GM23338 (cell line): Measurements from ENCODE around the gene NTNG1. TPM values are rescaled to one million over a fixed set of nuclear protein-coding genes. Genes with fewer than 3 reads are reported as not detected.

Experiments
- ATAC-seq: fragments of 200-7000 bp; cut with Tn5 transposase; 3 replicates; pipeline ENCODE4 v1.9.1; 2020
- DNase-seq: peaks from one replicate; pipeline ENCODE4 v3.0.0-alpha.2; 2015; ENCODE audit warnings: low spot score
- H2AFZ ChIP-seq: fragments of 200-600 bp; sonication (generic); 2 replicates; pipeline ENCODE4 v1.8.0; 2016; ENCODE audit warnings: antibody characterized with exemption, mild to moderate bottlenecking, moderate library complexity
- H3F3A ChIP-seq: fragments of 200-600 bp; sonication (generic); replicated peaks from 2 replicates; pipeline ENCODE4 v1.8.0; 2017; ENCODE audit warnings: antibody characterized with exemption, mixed run types, low read depth
- H3K27ac ChIP-seq: fragments of 200-600 bp; sonication (generic); 2 replicates; pipeline ENCODE4 v1.6.1; 2016; ENCODE audit warnings: low read depth
- H3K27me3 ChIP-seq: fragments of 200-600 bp; sonication (generic); 2 replicates; pipeline ENCODE4 v1.8.0; 2016; ENCODE audit warnings: mild to moderate bottlenecking, mixed run types, moderate library complexity; ENCODE audit not compliant: insufficient read depth
- H3K36me3 ChIP-seq: fragments of 200-600 bp; sonication (generic); 2 replicates; pipeline ENCODE4 v1.8.0; 2016; ENCODE audit warnings: mild to moderate bottlenecking; ENCODE audit not compliant: insufficient read depth
- H3K4me1 ChIP-seq: fragments of 200-600 bp; sonication (generic); 2 replicates; pipeline ENCODE4 v1.8.0; 2016; ENCODE audit warnings: mild to moderate bottlenecking, moderate library complexity; ENCODE audit not compliant: insufficient read depth
- H3K4me2 ChIP-seq: fragments of 200-600 bp; sonication (generic); 2 replicates; pipeline ENCODE4 v1.7.1; 2017; ENCODE audit warnings: mixed run types
- H3K4me3 ChIP-seq: fragments of 200-600 bp; sonication (generic); 2 replicates; pipeline ENCODE4 v1.6.1; 2016; ENCODE audit warnings: mixed run types
- H3K79me2 ChIP-seq: fragments of 200-600 bp; sonication (generic); replicated peaks from 2 replicates; pipeline ENCODE4 v1.8.0; 2017; ENCODE audit warnings: mild to moderate bottlenecking; ENCODE audit not compliant: insufficient read depth
- H3K9me2 ChIP-seq: fragments of 200-600 bp; sonication (generic); 2 replicates; pipeline ENCODE4 v1.8.0; 2017; ENCODE audit not compliant: insufficient read depth
- H4K20me1 ChIP-seq: fragments of 200-600 bp; sonication (generic); replicated peaks from 2 replicates; pipeline ENCODE4 v1.8.0; 2017; ENCODE audit warnings: mild to moderate bottlenecking; ENCODE audit not compliant: insufficient read depth
- H3K27ac Mint-ChIP-seq: 2 replicates; pipeline ENCODE4 v1.8.0; 2020; ENCODE audit warnings: inconsistent platforms, mild to moderate bottlenecking, moderate library complexity, mixed read lengths
- H3K27me3 Mint-ChIP-seq: 3 replicates; pipeline ENCODE4 v1.8.0; 2022; ENCODE audit warnings: low read depth, mild to moderate bottlenecking, moderate library complexity, mixed read lengths, inconsistent platforms; ENCODE audit not compliant: insufficient read depth, poor library complexity
- H3K36me3 Mint-ChIP-seq: 3 replicates; pipeline ENCODE4 v1.8.0; 2021; ENCODE audit warnings: low read depth, mild to moderate bottlenecking, inconsistent platforms, moderate library complexity, mixed read lengths
- H3K4me1 Mint-ChIP-seq: 3 replicates; pipeline ENCODE4 v1.8.0; 2020; ENCODE audit warnings: mild to moderate bottlenecking, inconsistent platforms, mixed read lengths
- H3K4me3 Mint-ChIP-seq: 3 replicates; pipeline ENCODE4 v1.8.0; 2021; ENCODE audit warnings: moderate library complexity, mild to moderate bottlenecking, inconsistent platforms, mixed read lengths
- H3K9me3 Mint-ChIP-seq: 3 replicates; pipeline ENCODE4 v1.8.0; 2020; ENCODE audit warnings: moderate library complexity, mild to moderate bottlenecking, inconsistent platforms, mixed read lengths
- CREB1 ChIP-seq: fragments of 250-450 bp; sonication (Bioruptor Pico); IDR thresholded peaks from 2 replicates; pipeline ENCODE4 v1.5.0; 2020; ENCODE audit warnings: low read depth, mild to moderate bottlenecking, moderate library complexity
- EZH2phosphoT487 ChIP-seq: fragments of 200-600 bp; sonication (generic); IDR thresholded peaks from one replicate; pipeline ENCODE4 v1.8.1; 2018; ENCODE audit warnings: antibody characterized with exemption; ENCODE audit not compliant: unreplicated experiment
- JUNB ChIP-seq: IDR thresholded peaks from one replicate; pipeline ENCODE4 v1.6.1; 2016; ENCODE audit warnings: antibody characterized with exemption; ENCODE audit not compliant: unreplicated experiment
- NANOG ChIP-seq: IDR thresholded peaks from 2 replicates; pipeline ENCODE4 v1.6.1; 2016; ENCODE audit warnings: antibody characterized with exemption, borderline replicate concordance
- POLR2AphosphoS5 ChIP-seq: IDR thresholded peaks from 2 replicates; pipeline ENCODE4 v1.6.1; 2016; ENCODE audit warnings: antibody characterized with exemption, low read depth
- REST ChIP-seq: IDR thresholded peaks from one replicate; pipeline ENCODE4 v1.6.1; 2018; ENCODE audit warnings: antibody characterized with exemption; ENCODE audit not compliant: unreplicated experiment
- ZNF331 ChIP-seq: fragments of 250-450 bp; sonication (Bioruptor Pico); IDR thresholded peaks from 2 replicates; pipeline ENCODE4 v1.5.0; 2020; ENCODE audit warnings: low read depth, mild to moderate bottlenecking, moderate library complexity
- polyA plus RNA-seq: library from polyadenylated mRNA; unstranded; fragments of >200 nt; fragmentation: Nextera tagmentation; extraction: Ambion mirVana; gene quantifications from 2 replicates; pipeline ENCODE4 v1.2.1, GENCODE V29; 2016
- total RNA-seq: library from RNA; depleted of rRNA; stranded (reverse); fragments of >200 nt; shearing (Covaris generic); gene quantifications from 2 replicates; pipeline ENCODE4 v1.2.3, GENCODE V29; 2014
- TF ChIP-seq, protein P1 (sequence below): IDR thresholded peaks from 2 replicates; pipeline ENCODE4 v1.6.1; 2016; ENCODE audit warnings: antibody characterized with exemption
- TF ChIP-seq, protein P2 (sequence below): fragments of 250-450 bp; sonication (Bioruptor Pico); IDR thresholded peaks from 2 replicates; pipeline ENCODE4 v1.5.0; 2020; ENCODE audit warnings: mild to moderate bottlenecking, moderate library complexity

The NTNG1 gene
- total and polyA plus RNA-seq, 2 experiments from 2014 or later, result 7.2 to 10.3 TPM

GRCh38 chr1:107202007-107202406 is 61.2 kb downstream of the NTNG1 start (continued):
- TF ChIP-seq REST (no peak), CREB1 (CRISPR knock-in tag) (no peak), JUNB (no peak)
- TF ChIP-seq, protein P1, sequence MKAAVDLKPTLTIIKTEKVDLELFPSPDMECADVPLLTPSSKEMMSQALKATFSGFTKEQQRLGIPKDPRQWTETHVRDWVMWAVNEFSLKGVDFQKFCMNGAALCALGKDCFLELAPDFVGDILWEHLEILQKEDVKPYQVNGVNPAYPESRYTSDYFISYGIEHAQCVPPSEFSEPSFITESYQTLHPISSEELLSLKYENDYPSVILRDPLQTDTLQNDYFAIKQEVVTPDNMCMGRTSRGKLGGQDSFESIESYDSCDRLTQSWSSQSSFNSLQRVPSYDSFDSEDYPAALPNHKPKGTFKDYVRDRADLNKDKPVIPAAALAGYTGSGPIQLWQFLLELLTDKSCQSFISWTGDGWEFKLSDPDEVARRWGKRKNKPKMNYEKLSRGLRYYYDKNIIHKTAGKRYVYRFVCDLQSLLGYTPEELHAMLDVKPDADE, result no peak

GRCh38 chr1:107213225-107213624 is 72.4 kb downstream of the NTNG1 start:
- no peak overlapping the region for H3K4me3 ChIP-seq
- peaks cover 12% of the 10 kb centered on the region; the same call in 1 of the 3 replicates for H3K9me3 Mint-ChIP-seq
- no peaks in the 10 kb centered on the region for H3K4me1 ChIP-seq
- H3K4me3 Mint-ChIP-seq, result no peak overlapping the region
- DNase-seq (no peak), ATAC-seq (no peak)
- H3K36me3 Mint-ChIP-seq, result no peaks in the 10 kb centered on the region
- no peaks in the 10 kb centered on the region for H3K27me3 ChIP-seq
- TF ChIP-seq JUNB, result no peak
- TF ChIP-seq NANOG, result no peak
- TF ChIP-seq, protein P1, result no peak
- no peak for TF ChIP-seq CREB1 (CRISPR knock-in tag)
- no peak for TF ChIP-seq POLR2AphosphoS5
- TF ChIP-seq EZH2phosphoT487, result no peak
- TF ChIP-seq, protein P2, sequence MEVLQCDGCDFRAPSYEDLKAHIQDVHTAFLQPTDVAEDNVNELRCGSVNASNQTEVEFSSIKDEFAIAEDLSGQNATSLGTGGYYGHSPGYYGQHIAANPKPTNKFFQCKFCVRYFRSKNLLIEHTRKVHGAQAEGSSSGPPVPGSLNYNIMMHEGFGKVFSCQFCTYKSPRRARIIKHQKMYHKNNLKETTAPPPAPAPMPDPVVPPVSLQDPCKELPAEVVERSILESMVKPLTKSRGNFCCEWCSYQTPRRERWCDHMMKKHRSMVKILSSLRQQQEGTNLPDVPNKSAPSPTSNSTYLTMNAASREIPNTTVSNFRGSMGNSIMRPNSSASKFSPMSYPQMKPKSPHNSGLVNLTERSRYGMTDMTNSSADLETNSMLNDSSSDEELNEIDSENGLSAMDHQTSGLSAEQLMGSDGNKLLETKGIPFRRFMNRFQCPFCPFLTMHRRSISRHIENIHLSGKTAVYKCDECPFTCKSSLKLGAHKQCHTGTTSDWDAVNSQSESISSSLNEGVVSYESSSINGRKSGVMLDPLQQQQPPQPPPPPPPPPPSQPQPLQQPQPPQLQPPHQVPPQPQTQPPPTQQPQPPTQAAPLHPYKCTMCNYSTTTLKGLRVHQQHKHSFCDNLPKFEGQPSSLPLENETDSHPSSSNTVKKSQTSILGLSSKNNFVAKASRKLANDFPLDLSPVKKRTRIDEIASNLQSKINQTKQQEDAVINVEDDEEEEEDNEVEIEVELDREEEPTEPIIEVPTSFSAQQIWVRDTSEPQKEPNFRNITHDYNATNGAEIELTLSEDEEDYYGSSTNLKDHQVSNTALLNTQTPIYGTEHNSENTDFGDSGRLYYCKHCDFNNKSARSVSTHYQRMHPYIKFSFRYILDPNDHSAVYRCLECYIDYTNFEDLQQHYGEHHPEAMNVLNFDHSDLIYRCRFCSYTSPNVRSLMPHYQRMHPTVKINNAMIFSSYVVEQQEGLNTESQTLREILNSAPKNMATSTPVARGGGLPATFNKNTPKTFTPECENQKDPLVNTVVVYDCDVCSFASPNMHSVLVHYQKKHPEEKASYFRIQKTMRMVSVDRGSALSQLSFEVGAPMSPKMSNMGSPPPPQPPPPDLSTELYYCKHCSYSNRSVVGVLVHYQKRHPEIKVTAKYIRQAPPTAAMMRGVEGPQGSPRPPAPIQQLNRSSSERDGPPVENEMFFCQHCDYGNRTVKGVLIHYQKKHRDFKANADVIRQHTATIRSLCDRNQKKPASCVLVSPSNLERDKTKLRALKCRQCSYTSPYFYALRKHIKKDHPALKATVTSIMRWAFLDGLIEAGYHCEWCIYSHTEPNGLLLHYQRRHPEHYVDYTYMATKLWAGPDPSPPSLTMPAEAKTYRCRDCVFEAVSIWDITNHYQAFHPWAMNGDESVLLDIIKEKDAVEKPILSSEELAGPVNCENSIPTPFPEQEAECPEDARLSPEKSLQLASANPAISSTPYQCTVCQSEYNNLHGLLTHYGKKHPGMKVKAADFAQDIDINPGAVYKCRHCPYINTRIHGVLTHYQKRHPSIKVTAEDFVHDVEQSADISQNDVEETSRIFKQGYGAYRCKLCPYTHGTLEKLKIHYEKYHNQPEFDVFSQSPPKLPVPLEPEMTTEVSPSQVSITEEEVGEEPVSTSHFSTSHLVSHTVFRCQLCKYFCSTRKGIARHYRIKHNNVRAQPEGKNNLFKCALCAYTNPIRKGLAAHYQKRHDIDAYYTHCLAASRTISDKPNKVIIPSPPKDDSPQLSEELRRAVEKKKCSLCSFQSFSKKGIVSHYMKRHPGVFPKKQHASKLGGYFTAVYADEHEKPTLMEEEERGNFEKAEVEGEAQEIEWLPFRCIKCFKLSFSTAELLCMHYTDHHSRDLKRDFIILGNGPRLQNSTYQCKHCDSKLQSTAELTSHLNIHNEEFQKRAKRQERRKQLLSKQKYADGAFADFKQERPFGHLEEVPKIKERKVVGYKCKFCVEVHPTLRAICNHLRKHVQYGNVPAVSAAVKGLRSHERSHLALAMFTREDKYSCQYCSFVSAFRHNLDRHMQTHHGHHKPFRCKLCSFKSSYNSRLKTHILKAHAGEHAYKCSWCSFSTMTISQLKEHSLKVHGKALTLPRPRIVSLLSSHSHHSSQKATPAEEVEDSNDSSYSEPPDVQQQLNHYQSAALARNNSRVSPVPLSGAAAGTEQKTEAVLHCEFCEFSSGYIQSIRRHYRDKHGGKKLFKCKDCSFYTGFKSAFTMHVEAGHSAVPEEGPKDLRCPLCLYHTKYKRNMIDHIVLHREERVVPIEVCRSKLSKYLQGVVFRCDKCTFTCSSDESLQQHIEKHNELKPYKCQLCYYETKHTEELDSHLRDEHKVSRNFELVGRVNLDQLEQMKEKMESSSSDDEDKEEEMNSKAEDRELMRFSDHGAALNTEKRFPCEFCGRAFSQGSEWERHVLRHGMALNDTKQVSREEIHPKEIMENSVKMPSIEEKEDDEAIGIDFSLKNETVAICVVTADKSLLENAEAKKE (CRISPR knock-in tag), result no peak
- no peak for TF ChIP-seq ZNF331 (CRISPR knock-in tag)
- TF ChIP-seq REST, result no peak
- H3K36me3 ChIP-seq, result no peaks in the 10 kb centered on the region
- no peaks in the 10 kb centered on the region for H3K4me1 Mint-ChIP-seq
- no peaks in the 10 kb centered on the region for H3F3A ChIP-seq
- no peaks in the 10 kb centered on the region for H3K79me2 ChIP-seq
- H3K9me2 ChIP-seq, result peaks cover 6% of the 10 kb centered on the region; the same call in 1 of the 2 replicates
- H4K20me1 ChIP-seq, result no peaks in the 10 kb centered on the region
- no peak overlapping the region for H2AFZ ChIP-seq
- H3K27me3 Mint-ChIP-seq, result peaks cover 2% of the 10 kb centered on the region
- H3K4me2 ChIP-seq, result no peak overlapping the region
- no peak overlapping the region for H3K27ac ChIP-seq
- H3K27ac Mint-ChIP-seq, result no peak overlapping the region
